Osteoblast (primary cell): ENCODE results near the gene MIPOL1. TPM values are rescaled to one million over a fixed set of nuclear protein-coding genes. Genes with fewer than 3 reads are reported as not detected.

Experiments
- DNase-seq: peaks from one replicate; pipeline ENCODE4 v3.0.0; 2011; ENCODE audit warnings: low spot score, mixed read lengths; ENCODE audit not compliant: insufficient read length; ENCODE audit errors: missing footprints
- H2AFZ ChIP-seq: 2 replicates; pipeline ENCODE4 v1.6.0; 2011; ENCODE audit warnings: mild to moderate bottlenecking, low read length
- H3K27ac ChIP-seq: 2 replicates; pipeline ENCODE4 v1.5.1; 2011; ENCODE audit warnings: mild to moderate bottlenecking, low read depth, low read length, moderate library complexity
- H3K27me3 ChIP-seq: 2 replicates; pipeline ENCODE4 v1.6.0; 2012; ENCODE audit warnings: mild to moderate bottlenecking, control low read depth, inconsistent platforms, low read length, moderate library complexity; ENCODE audit not compliant: insufficient read depth
- H3K36me3 ChIP-seq: 2 replicates; pipeline ENCODE4 v1.5.1; 2011; ENCODE audit warnings: mild to moderate bottlenecking, low read length, control low read depth, moderate library complexity; ENCODE audit not compliant: insufficient read depth
- H3K4me1 ChIP-seq: 2 replicates; pipeline ENCODE4 v1.5.1; 2011; ENCODE audit warnings: mild to moderate bottlenecking, low read length, control low read depth, moderate library complexity; ENCODE audit not compliant: insufficient read depth
- H3K4me2 ChIP-seq: 2 replicates; pipeline ENCODE4 v1.6.0; 2011; ENCODE audit warnings: mild to moderate bottlenecking, low read length; ENCODE audit not compliant: insufficient read depth
- H3K4me3 ChIP-seq: fragments of 200-600 bp; sonication (generic); 3 replicates; pipeline ENCODE4 v1.5.1; 2012; ENCODE audit warnings: mild to moderate bottlenecking, low read length, inconsistent platforms; ENCODE audit not compliant: insufficient read depth
- H3K79me2 ChIP-seq: 2 replicates; pipeline ENCODE4 v1.6.0; 2012; ENCODE audit warnings: mild to moderate bottlenecking, low read length, control low read depth, inconsistent platforms; ENCODE audit not compliant: insufficient read depth
- H3K9me3 ChIP-seq: 2 replicates; pipeline ENCODE4 v1.5.1; 2011; ENCODE audit warnings: low read depth, low read length, control low read depth
- H4K20me1 ChIP-seq: 2 replicates; pipeline ENCODE4 v1.6.0; 2012; ENCODE audit warnings: mild to moderate bottlenecking, low read length, control low read depth; ENCODE audit not compliant: insufficient read depth
- total RNA-seq: library from RNA; depleted of rRNA; stranded (reverse); fragments of >200 nt; gene quantifications from 2 replicates; pipeline ENCODE4 v1.2.3, GENCODE V29; 2012
- TF ChIP-seq, protein P1 (sequence below): IDR thresholded peaks from 2 replicates; pipeline ENCODE4 v1.5.1; 2011; ENCODE audit warnings: mild to moderate bottlenecking, low read depth, low read length, moderate library complexity; ENCODE audit errors: extremely low read depth

The MIPOL1 gene
- total RNA-seq, 1 donor, result 9.0 TPM

DNA sequence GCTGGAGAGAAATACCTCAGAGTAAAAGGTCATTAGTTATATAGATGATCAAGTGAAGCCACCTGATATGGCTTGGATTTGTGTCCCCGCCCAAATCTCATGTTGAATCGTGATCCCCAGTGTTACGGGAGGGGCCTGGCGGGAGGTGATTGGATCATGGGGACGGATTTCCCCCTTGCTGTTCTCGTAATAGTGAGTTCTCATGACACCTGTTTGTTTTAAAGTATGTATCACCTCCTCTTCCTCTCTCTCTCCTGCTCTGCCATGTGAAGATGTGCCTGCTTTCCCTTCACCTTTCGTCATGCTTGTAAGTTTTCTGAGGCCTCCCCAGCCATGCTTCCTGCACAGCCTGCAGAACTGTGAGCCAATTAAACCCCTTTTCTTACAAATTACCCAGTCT, 272.5 kb downstream of the MIPOL1 start:
- no peak for DNase-seq
- Histone ChIP-seq H2AFZ (no peak overlapping the region), H3K36me3 (no peaks in the 10 kb centered on the region), H3K27me3 (no peaks in the 10 kb centered on the region), H3K9me3 (no peaks in the 10 kb centered on the region), H3K4me1 (no peaks in the 10 kb centered on the region), H3K4me2 (no peak overlapping the region), H3K4me3 (no peak overlapping the region), H3K79me2 (no peaks in the 10 kb centered on the region), H4K20me1 (no peaks in the 10 kb centered on the region), H3K27ac (no peak overlapping the region)
- TF ChIP-seq, protein P1, sequence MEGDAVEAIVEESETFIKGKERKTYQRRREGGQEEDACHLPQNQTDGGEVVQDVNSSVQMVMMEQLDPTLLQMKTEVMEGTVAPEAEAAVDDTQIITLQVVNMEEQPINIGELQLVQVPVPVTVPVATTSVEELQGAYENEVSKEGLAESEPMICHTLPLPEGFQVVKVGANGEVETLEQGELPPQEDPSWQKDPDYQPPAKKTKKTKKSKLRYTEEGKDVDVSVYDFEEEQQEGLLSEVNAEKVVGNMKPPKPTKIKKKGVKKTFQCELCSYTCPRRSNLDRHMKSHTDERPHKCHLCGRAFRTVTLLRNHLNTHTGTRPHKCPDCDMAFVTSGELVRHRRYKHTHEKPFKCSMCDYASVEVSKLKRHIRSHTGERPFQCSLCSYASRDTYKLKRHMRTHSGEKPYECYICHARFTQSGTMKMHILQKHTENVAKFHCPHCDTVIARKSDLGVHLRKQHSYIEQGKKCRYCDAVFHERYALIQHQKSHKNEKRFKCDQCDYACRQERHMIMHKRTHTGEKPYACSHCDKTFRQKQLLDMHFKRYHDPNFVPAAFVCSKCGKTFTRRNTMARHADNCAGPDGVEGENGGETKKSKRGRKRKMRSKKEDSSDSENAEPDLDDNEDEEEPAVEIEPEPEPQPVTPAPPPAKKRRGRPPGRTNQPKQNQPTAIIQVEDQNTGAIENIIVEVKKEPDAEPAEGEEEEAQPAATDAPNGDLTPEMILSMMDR, result no peak

DNA sequence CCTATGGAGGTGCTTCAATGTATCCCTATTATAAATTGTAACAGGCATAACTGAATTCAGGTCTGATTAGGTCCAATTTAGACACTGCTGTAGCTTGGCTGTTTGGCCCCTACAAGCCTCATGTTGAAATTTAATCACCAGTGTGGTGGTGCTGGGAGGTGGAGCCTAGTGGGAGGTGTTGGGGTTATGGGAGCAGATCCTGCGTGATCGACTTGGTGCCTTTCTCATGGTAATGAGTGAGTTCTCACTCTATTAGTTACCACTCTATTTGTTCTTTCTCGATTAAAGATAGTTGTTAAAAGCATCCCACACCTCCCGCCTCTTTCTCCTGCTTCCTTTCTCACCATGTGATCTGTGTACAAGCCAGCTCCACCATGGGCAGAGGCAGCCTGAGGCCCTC, 275.2 kb downstream of the MIPOL1 start:
- no peaks in the 10 kb centered on the region for H4K20me1 ChIP-seq
- no peak overlapping the region for H2AFZ ChIP-seq
- TF ChIP-seq, protein P1, result no peak
- no peaks in the 10 kb centered on the region for H3K79me2 ChIP-seq
- H3K4me1 ChIP-seq, result no peaks in the 10 kb centered on the region
- H3K36me3 ChIP-seq, result no peaks in the 10 kb centered on the region
- H3K27me3 ChIP-seq, result no peaks in the 10 kb centered on the region
- no peaks in the 10 kb centered on the region for H3K9me3 ChIP-seq
- no peak overlapping the region for H3K4me2 ChIP-seq
- no peak for DNase-seq
- H3K27ac ChIP-seq, result no peak overlapping the region
- H3K4me3 ChIP-seq, result no peak overlapping the region

DNA sequence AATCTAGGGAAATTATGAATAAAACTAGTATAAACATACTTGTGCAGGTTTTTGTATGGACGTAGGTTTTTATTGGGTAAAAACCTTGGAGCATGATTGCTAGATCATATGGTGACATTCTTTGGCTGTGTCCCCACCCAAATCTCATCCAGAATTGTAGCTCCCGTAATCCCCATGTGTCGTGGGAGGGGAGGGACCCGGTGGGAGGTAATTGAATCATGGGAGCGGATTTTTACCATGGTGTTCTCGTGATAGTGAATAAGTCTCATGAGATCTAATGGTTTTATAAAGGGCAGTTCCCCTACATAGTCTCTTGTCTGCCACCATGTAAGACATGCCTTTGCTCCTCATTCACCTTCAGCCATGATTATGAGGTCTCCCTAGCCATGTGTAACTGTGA, 276.5 kb downstream of the MIPOL1 start:
- H3K36me3 ChIP-seq, result no peaks in the 10 kb centered on the region
- no peak overlapping the region for H2AFZ ChIP-seq
- H4K20me1 ChIP-seq, result no peaks in the 10 kb centered on the region
- H3K79me2 ChIP-seq, result no peaks in the 10 kb centered on the region
- DNase-seq, result no peak
- H3K27ac ChIP-seq, result no peak overlapping the region
- no peaks in the 10 kb centered on the region for H3K27me3 ChIP-seq
- no peak overlapping the region for H3K4me3 ChIP-seq
- H3K9me3 ChIP-seq, result no peaks in the 10 kb centered on the region
- no peak overlapping the region for H3K4me2 ChIP-seq
- no peaks in the 10 kb centered on the region for H3K4me1 ChIP-seq
- TF ChIP-seq, protein P1, result no peak

DNA sequence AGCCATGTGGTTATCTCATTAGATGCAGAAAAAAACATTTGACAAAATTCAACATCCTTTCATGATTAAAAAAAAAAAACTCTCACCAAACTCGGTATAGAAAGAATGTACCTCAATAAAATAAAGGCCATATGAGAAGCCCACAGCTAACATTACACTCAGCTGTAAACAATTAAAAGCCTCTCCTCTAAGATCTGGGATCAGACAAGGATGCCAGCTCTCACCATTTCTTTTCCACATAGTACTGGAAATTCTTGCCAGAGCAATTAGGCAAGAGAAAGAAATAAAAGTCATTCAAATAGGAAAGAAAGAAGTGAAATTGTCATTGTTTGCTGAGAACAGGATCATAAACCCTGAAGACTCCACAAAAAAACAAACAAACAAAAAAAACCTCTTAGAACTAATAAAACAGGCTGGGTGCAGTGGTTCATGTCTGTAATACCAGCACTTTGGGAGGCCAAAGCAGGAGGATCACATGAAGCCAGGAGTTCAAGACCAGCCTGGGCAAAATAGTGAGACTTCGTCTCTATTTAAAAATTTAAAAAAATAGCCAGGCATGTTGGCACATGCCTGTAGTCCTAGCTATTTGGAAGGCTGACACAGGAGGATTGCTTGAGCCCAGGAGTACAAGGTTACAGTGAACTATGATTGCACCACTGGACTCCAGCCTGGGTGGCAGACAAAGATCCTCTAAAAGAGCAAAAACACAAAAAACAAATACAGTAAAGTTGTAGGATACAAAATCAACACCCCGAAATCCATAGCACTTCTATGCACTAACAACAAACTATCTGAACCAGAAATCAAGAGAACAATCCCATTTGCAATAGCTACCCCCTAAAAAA, 282.9 kb downstream of the MIPOL1 start:
- Histone ChIP-seq H4K20me1 (no peaks in the 10 kb centered on the region), H3K9me3 (no peaks in the 10 kb centered on the region), H3K4me3 (no peak overlapping the region), H2AFZ (no peak overlapping the region), H3K4me2 (no peak overlapping the region), H3K36me3 (no peaks in the 10 kb centered on the region), H3K79me2 (no peaks in the 10 kb centered on the region), H3K4me1 (no peaks in the 10 kb centered on the region), H3K27ac (no peak overlapping the region), H3K27me3 (no peaks in the 10 kb centered on the region)
- DNase-seq, result no peak
- TF ChIP-seq, protein P1, result no peak
